Measurements from ENCODE around the gene POR. TPM values are rescaled to one million over a fixed set of nuclear protein-coding genes. Genes with fewer than 3 reads are reported as not detected.

POR gene
- total and polyA plus RNA-seq, 4 donors = 40.3 to 86.7 (median 72.1) TPM

GRCh38 chr7:75914169-75914654, 743 bp upstream of the POR start:
- no peaks in the 10 kb centered on the region for H3K9me3 ChIP-seq (ENCODE audit: control insufficient read depth, insufficient read depth, low read length)
- 40% methylated on average over 17 of the region's 18 CpGs for WGBS (ENCODE audit: insufficient coverage)
- peak overlapping the region; percentile 97 for H3K4me3 ChIP-seq (ENCODE audit: low read depth, low read length)
- peaks cover 13% of the 10 kb centered on the region for H3K4me1 ChIP-seq (ENCODE audit: control insufficient read depth, insufficient read depth, low read length)
- H3K27me3 ChIP-seq (ENCODE audit: control insufficient read depth, insufficient read depth, low read length) = no peaks in the 10 kb centered on the region
- H3K27ac ChIP-seq (ENCODE audit: low read depth, low read length) = peak overlapping the region; percentile 88
- H3K36me3 ChIP-seq (ENCODE audit: control insufficient read depth, insufficient read depth, low read length) = peaks cover 3% of the 10 kb centered on the region
- DNase-seq (ENCODE audit: low read depth in 4 of 6, low spot score in 6 of 6) = no peak

- no peaks in the 10 kb centered on the region for H3K9me3 ChIP-seq (ENCODE audit: control insufficient read depth, insufficient read depth, low read length)
- WGBS (ENCODE audit: insufficient coverage) = under 1% methylated on average over 30 of the region's 32 CpGs
- peak overlapping the region; percentile 97 for H3K4me3 ChIP-seq (ENCODE audit: low read depth, low read length)
- peak in 2 of 6 donors; percentile 35 to 42 for DNase-seq (ENCODE audit: low read depth in 4 of 6, low spot score in 6 of 6)
- peaks cover 17% of the 10 kb centered on the region for H3K4me1 ChIP-seq (ENCODE audit: control insufficient read depth, insufficient read depth, low read length)
- peaks cover 3% of the 10 kb centered on the region for H3K36me3 ChIP-seq (ENCODE audit: control insufficient read depth, insufficient read depth, low read length)
- H3K27ac ChIP-seq (ENCODE audit: low read depth, low read length) = peak overlapping the region; percentile 64
- no peaks in the 10 kb centered on the region for H3K27me3 ChIP-seq (ENCODE audit: control insufficient read depth, insufficient read depth, low read length)
These were observed 631 bp downstream of the POR start for GRCh38 chr7:75915416-75916156.

- no peak for DNase-seq (ENCODE audit: low read depth in 4 of 6, low spot score in 6 of 6)
- peak overlapping the region; percentile 97 for H3K4me3 ChIP-seq (ENCODE audit: low read depth, low read length)
- peaks cover 3% of the 10 kb centered on the region for H3K36me3 ChIP-seq (ENCODE audit: control insufficient read depth, insufficient read depth, low read length)
- no peak overlapping the region for H3K27ac ChIP-seq (ENCODE audit: low read depth, low read length)
- WGBS (ENCODE audit: insufficient coverage) = 21% methylated on average over 3 of the region's 5 CpGs
- no peaks in the 10 kb centered on the region for H3K27me3 ChIP-seq (ENCODE audit: control insufficient read depth, insufficient read depth, low read length)
- peaks cover 17% of the 10 kb centered on the region for H3K4me1 ChIP-seq (ENCODE audit: control insufficient read depth, insufficient read depth, low read length)
- H3K9me3 ChIP-seq (ENCODE audit: control insufficient read depth, insufficient read depth, low read length) = no peaks in the 10 kb centered on the region
These were observed 1.3 kb downstream of the POR start for GRCh38 chr7:75916259-75916658.

GRCh38 chr7:75916685-75917634, 2.0 kb downstream of the POR start:
- no peak overlapping the region for H3K27ac ChIP-seq (ENCODE audit: low read depth, low read length)
- peaks cover 17% of the 10 kb centered on the region for H3K4me1 ChIP-seq (ENCODE audit: control insufficient read depth, insufficient read depth, low read length)
- peaks cover 3% of the 10 kb centered on the region for H3K36me3 ChIP-seq (ENCODE audit: control insufficient read depth, insufficient read depth, low read length)
- no peak overlapping the region for H3K4me3 ChIP-seq (ENCODE audit: low read depth, low read length)
- WGBS (ENCODE audit: insufficient coverage) = 88% methylated on average over 2 of the region's 11 CpGs
- H3K9me3 ChIP-seq (ENCODE audit: control insufficient read depth, insufficient read depth, low read length) = no peaks in the 10 kb centered on the region
- H3K27me3 ChIP-seq (ENCODE audit: control insufficient read depth, insufficient read depth, low read length) = no peaks in the 10 kb centered on the region
- no peak for DNase-seq (ENCODE audit: low read depth in 4 of 6, low spot score in 6 of 6)

- Histone ChIP-seq H3K9me3 (ENCODE audit: control insufficient read depth, insufficient read depth, low read length) (no peaks in the 10 kb centered on the region), H3K4me3 (ENCODE audit: low read depth, low read length) (no peak overlapping the region), H3K27me3 (ENCODE audit: control insufficient read depth, insufficient read depth, low read length) (no peaks in the 10 kb centered on the region), H3K36me3 (ENCODE audit: control insufficient read depth, insufficient read depth, low read length) (peaks cover 2% of the 10 kb centered on the region), H3K4me1 (ENCODE audit: control insufficient read depth, insufficient read depth, low read length) (peaks cover 5% of the 10 kb centered on the region), H3K27ac (ENCODE audit: low read depth, low read length) (no peak overlapping the region)
- WGBS (ENCODE audit: insufficient coverage) = 96% methylated on average over 15 of the region's 19 CpGs
- DNase-seq (ENCODE audit: low read depth in 4 of 6, low spot score in 6 of 6) = no peak
These were observed 5.6 kb downstream of the POR start for GRCh38 chr7:75920431-75921161.

- no peak overlapping the region for H3K4me3 ChIP-seq (ENCODE audit: low read depth, low read length)
- H3K9me3 ChIP-seq (ENCODE audit: control insufficient read depth, insufficient read depth, low read length) = no peaks in the 10 kb centered on the region
- H3K4me1 ChIP-seq (ENCODE audit: control insufficient read depth, insufficient read depth, low read length) = peaks cover 6% of the 10 kb centered on the region
- WGBS (ENCODE audit: insufficient coverage) = 87% methylated on average over 14 of the region's 14 CpGs
- peaks cover 4% of the 10 kb centered on the region for H3K36me3 ChIP-seq (ENCODE audit: control insufficient read depth, insufficient read depth, low read length)
- no peaks in the 10 kb centered on the region for H3K27me3 ChIP-seq (ENCODE audit: control insufficient read depth, insufficient read depth, low read length)
- DNase-seq (ENCODE audit: low read depth in 4 of 6, low spot score in 6 of 6) = no peak
- H3K27ac ChIP-seq (ENCODE audit: low read depth, low read length) = no peak overlapping the region
These were observed 6.5 kb downstream of the POR start for GRCh38 chr7:75921479-75921878.

- Histone ChIP-seq H3K36me3 (ENCODE audit: control insufficient read depth, insufficient read depth, low read length) (peaks cover 4% of the 10 kb centered on the region), H3K9me3 (ENCODE audit: control insufficient read depth, insufficient read depth, low read length) (no peaks in the 10 kb centered on the region), H3K27ac (ENCODE audit: low read depth, low read length) (no peak overlapping the region), H3K4me3 (ENCODE audit: low read depth, low read length) (no peak overlapping the region), H3K4me1 (ENCODE audit: control insufficient read depth, insufficient read depth, low read length) (peaks cover 6% of the 10 kb centered on the region), H3K27me3 (ENCODE audit: control insufficient read depth, insufficient read depth, low read length) (no peaks in the 10 kb centered on the region)
- WGBS (ENCODE audit: insufficient coverage) = 88% methylated on average over 3 of the region's 9 CpGs
- no peak for DNase-seq (ENCODE audit: low read depth in 4 of 6, low spot score in 6 of 6)
These were observed 8.1 kb downstream of the POR start for GRCh38 chr7:75922966-75923603.

- no peak for DNase-seq (ENCODE audit: low read depth in 4 of 6, low spot score in 6 of 6)
- Histone ChIP-seq H3K4me3 (ENCODE audit: low read depth, low read length) (no peak overlapping the region), H3K27me3 (ENCODE audit: control insufficient read depth, insufficient read depth, low read length) (no peaks in the 10 kb centered on the region), H3K36me3 (ENCODE audit: control insufficient read depth, insufficient read depth, low read length) (peaks cover 8% of the 10 kb centered on the region), H3K4me1 (ENCODE audit: control insufficient read depth, insufficient read depth, low read length) (peaks cover 6% of the 10 kb centered on the region), H3K27ac (ENCODE audit: low read depth, low read length) (no peak overlapping the region), H3K9me3 (ENCODE audit: control insufficient read depth, insufficient read depth, low read length) (no peaks in the 10 kb centered on the region)
- WGBS (ENCODE audit: insufficient coverage) = no CpG with 5 or more reads among the region's 2 CpGs
These were observed 9.3 kb downstream of the POR start for GRCh38 chr7:75924256-75924655.

- H3K27ac ChIP-seq (ENCODE audit: low read depth, low read length) = no peak overlapping the region
- no peak for DNase-seq (ENCODE audit: low read depth in 4 of 6, low spot score in 6 of 6)
- H3K4me1 ChIP-seq (ENCODE audit: control insufficient read depth, insufficient read depth, low read length) = peaks cover 3% of the 10 kb centered on the region
- no peaks in the 10 kb centered on the region for H3K27me3 ChIP-seq (ENCODE audit: control insufficient read depth, insufficient read depth, low read length)
- no peak overlapping the region for H3K4me3 ChIP-seq (ENCODE audit: low read depth, low read length)
- H3K36me3 ChIP-seq (ENCODE audit: control insufficient read depth, insufficient read depth, low read length) = peaks cover 10% of the 10 kb centered on the region
- H3K9me3 ChIP-seq (ENCODE audit: control insufficient read depth, insufficient read depth, low read length) = no peaks in the 10 kb centered on the region
- 93% methylated on average over 2 of the region's 2 CpGs for WGBS (ENCODE audit: insufficient coverage)
These were observed 9.9 kb downstream of the POR start for GRCh38 chr7:75924889-75925288.
